Activated B cell treated with CpG ODN at 0.5 μM for 24 hours (primary cell): ENCODE data around the gene SAYSD1. TPM values are rescaled to one million over a fixed set of nuclear protein-coding genes. Genes with fewer than 3 reads are reported as not detected.
"Not testable (repeated sequence)": the region's sequence is repeated elsewhere in the genome, so short reads cannot be mapped to it uniquely, and the experiment has no call there.

Experiments
- ATAC-seq: fragments of 200-7000 bp; cut with Tn5 transposase; one replicate; pipeline ENCODE4 v1.10.0; 2021; ENCODE audit warnings: low read depth, mild to moderate bottlenecking, moderate library complexity
- CTCF ChIA-PET: fragments of 350-600 bp; sonication (Branson Sonifier 250); formaldehyde crosslinking; loops from one replicate; lab custom pipeline; 2021; ENCODE audit warnings: antibody characterized with exemption; lab: Charles Lee
- POLR2A ChIA-PET: fragments of 350-600 bp; sonication (Branson Sonifier 250); formaldehyde crosslinking; loops from one replicate; lab custom pipeline; 2021; ENCODE audit warnings: antibody characterized with exemption; lab: Charles Lee
- DNase-seq: peaks from one replicate; pipeline ENCODE4 v3.0.0; 2022
- H3K27ac Mint-ChIP-seq: one replicate; pipeline ENCODE4 v1.8.0; 2020; ENCODE audit warnings: mixed read lengths
- H3K27me3 Mint-ChIP-seq: one replicate; pipeline ENCODE4 v1.8.0; 2021; ENCODE audit warnings: mixed read lengths
- H3K36me3 Mint-ChIP-seq: one replicate; pipeline ENCODE4 v1.8.0; 2021; ENCODE audit warnings: low read depth, mixed read lengths
- H3K4me1 Mint-ChIP-seq: one replicate; pipeline ENCODE4 v1.8.0; 2021; ENCODE audit warnings: mixed read lengths
- H3K4me3 Mint-ChIP-seq: one replicate; pipeline ENCODE4 v1.8.0; 2020; ENCODE audit warnings: mild to moderate bottlenecking, mixed read lengths
- H3K9me3 Mint-ChIP-seq: one replicate; pipeline ENCODE4 v1.8.0; 2020; ENCODE audit warnings: mixed read lengths
- intact Hi-C: fragments of 100-400 bp; cut with micrococcal nuclease; formaldehyde crosslinking; loops from one replicate; pipeline ENCODE4 v1.15.1; 2024
- total RNA-seq: library from RNA; stranded (reverse); gene quantifications from 2 replicates; pipeline ENCODE4 v1.2.3, GENCODE V29; 2022
- TF ChIP-seq, protein P1 (sequence below): fragments of 200-600 bp; IDR thresholded peaks from one replicate; pipeline ENCODE4 v1.8.0; 2022; ENCODE audit warnings: antibody characterized with exemption, mild to moderate bottlenecking

The SAYSD1 gene
- total RNA-seq, 1 donor from 2014 or later = 9.6 TPM

DNA sequence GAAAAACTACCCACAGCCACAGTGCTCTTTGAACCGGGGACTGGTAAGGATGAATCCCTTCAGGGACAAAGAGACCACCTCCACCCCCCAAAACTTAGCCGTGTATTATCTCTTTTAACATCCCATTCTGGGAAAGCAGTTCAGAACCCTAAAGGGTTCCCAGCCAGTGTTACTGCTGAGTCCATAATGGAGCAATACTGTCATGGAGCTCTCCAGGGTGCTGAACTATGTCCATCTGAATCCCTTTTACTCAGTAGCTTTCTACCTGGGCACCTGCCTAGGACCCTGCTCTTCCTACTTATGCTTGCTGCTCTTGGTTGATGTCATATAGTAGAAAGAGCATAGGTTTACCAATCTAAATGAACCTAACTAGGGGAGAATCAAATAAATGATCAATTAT lies 22.3 kb upstream of the SAYSD1 start:
- intact Hi-C loops = no loop called here

DNA sequence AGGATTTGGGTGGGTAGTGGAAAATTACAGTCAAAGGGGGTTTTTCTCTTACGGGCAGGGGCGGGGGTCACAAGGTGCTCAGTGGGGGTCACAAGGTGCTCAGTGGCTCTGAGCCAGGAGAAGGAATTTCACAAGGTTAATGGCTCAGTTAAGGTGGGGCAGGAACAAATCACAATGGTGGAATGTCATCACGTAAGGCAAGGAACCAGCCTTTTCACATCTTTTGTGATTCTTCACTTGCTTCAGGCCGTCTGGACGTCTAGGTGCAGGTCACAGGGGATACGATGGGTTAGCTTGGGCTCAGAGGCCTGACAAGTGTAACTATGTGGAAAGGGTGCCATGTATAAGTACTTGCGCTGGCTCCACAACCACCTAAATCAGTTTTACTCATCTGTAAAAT lies 21.2 kb upstream of the SAYSD1 start:
- POLR2A ChIA-PET, intact Hi-C loops, H3K4me1 Mint-ChIP-seq, DNase-seq, H3K4me3 Mint-ChIP-seq, CTCF ChIA-PET, H3K36me3 Mint-ChIP-seq, ATAC-seq, H3K27ac Mint-ChIP-seq: not testable (repeated sequence)
- Mint-ChIP-seq H3K27me3 (peaks cover 21% of the 10 kb centered on the region), H3K9me3 (peaks cover 14% of the 10 kb centered on the region)

More for the DNA sequence above, 22.3 kb upstream of the SAYSD1 start:
- no peak for ATAC-seq
- H3K27me3 Mint-ChIP-seq = peaks cover 22% of the 10 kb centered on the region
- no peak overlapping the region for H3K27ac Mint-ChIP-seq
- no peaks in the 10 kb centered on the region for H3K4me1 Mint-ChIP-seq
- TF ChIP-seq, protein P1, sequence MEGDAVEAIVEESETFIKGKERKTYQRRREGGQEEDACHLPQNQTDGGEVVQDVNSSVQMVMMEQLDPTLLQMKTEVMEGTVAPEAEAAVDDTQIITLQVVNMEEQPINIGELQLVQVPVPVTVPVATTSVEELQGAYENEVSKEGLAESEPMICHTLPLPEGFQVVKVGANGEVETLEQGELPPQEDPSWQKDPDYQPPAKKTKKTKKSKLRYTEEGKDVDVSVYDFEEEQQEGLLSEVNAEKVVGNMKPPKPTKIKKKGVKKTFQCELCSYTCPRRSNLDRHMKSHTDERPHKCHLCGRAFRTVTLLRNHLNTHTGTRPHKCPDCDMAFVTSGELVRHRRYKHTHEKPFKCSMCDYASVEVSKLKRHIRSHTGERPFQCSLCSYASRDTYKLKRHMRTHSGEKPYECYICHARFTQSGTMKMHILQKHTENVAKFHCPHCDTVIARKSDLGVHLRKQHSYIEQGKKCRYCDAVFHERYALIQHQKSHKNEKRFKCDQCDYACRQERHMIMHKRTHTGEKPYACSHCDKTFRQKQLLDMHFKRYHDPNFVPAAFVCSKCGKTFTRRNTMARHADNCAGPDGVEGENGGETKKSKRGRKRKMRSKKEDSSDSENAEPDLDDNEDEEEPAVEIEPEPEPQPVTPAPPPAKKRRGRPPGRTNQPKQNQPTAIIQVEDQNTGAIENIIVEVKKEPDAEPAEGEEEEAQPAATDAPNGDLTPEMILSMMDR = no peak
- ChIA-PET POLR2A (no interaction called here), CTCF (no interaction called here)
- H3K9me3 Mint-ChIP-seq = peaks cover 14% of the 10 kb centered on the region
- DNase-seq = no peak
- H3K4me3 Mint-ChIP-seq = no peak overlapping the region
- H3K36me3 Mint-ChIP-seq = no peaks in the 10 kb centered on the region

DNA sequence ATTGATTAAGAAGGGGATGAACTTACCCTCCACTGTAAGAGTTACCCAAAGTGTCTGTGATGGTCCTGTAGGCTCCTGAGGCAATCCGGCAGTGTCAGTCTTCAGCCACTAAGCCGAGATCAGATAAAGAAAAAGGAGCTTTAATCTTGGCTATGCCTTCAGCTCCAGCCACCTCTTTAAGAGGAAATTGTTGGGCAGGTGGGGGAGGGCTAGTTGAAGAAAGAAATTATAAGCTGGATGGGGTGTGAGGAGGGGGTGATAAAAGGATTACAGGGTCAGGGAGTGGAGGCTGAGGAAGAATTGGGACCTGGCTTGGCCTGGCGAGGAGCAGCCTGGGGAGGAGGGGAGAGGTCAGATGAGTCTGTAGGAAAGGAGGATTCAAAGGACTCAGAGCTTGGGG lies 19.8 kb upstream of the SAYSD1 start:
- POLR2A ChIA-PET, H3K36me3 Mint-ChIP-seq, DNase-seq, H3K4me3 Mint-ChIP-seq, ATAC-seq, H3K4me1 Mint-ChIP-seq, H3K27ac Mint-ChIP-seq, CTCF ChIA-PET, intact Hi-C loops: not testable (repeated sequence)
- Mint-ChIP-seq H3K27me3 (peaks cover 17% of the 10 kb centered on the region), H3K9me3 (peaks cover 14% of the 10 kb centered on the region)

DNA sequence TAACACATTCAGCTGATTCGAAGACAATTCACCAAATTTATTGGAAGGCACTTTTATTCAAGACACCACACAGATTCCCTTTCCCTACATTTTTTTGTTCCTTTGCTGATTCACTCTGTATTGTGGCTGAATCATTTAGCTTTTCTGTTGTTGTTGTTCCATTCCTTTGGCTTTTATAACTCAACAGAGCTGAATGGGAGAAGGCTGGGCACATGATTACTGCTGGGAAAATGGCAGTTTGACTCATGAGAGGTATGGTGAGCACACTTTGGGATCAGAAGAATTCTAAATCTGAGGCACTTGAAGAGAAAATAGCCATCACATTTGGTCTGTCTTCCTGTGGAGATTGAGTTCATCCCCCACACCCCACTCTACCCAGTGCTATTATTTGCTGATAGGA lies 15.7 kb upstream of the SAYSD1 start:
- CTCF ChIA-PET = no interaction called here
- no peak overlapping the region for H3K4me3 Mint-ChIP-seq
- ATAC-seq = no peak

DNA sequence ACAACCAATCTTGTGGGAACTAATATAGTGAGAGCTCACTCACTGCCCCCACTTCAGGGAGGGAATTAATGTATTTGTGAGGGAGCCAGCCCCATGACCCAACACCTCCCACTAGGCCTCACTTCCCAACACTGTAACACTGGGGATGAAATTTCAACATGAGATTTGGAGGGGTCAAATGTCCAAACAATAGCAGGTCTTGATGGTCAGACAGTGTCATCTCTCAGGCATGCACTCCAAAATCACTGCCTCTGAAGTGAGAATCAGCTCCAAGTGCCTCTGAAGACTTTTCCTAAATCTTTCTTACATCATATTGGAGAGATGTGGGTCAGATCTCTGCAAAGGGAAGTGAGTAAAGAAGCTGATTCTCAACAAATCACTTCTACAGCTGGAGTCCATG lies 13.8 kb upstream of the SAYSD1 start:
- H3K4me1 Mint-ChIP-seq = no peaks in the 10 kb centered on the region
- ChIA-PET CTCF (no interaction called here), POLR2A (no interaction called here)
- intact Hi-C loops = no loop called here
- peaks cover 16% of the 10 kb centered on the region for H3K27me3 Mint-ChIP-seq
- H3K9me3 Mint-ChIP-seq = no peaks in the 10 kb centered on the region
- no peaks in the 10 kb centered on the region for H3K36me3 Mint-ChIP-seq
- TF ChIP-seq, protein P1 = no peak
- H3K4me3 Mint-ChIP-seq = no peak overlapping the region
- DNase-seq = no peak
- ATAC-seq = no peak
- no peak overlapping the region for H3K27ac Mint-ChIP-seq

More for the DNA sequence above, 15.7 kb upstream of the SAYSD1 start:
- DNase-seq = no peak
- intact Hi-C loops = no loop called here
- peaks cover 8% of the 10 kb centered on the region for H3K27me3 Mint-ChIP-seq
- POLR2A ChIA-PET = no interaction called here
- no peaks in the 10 kb centered on the region for H3K36me3 Mint-ChIP-seq
- no peak overlapping the region for H3K27ac Mint-ChIP-seq
- H3K4me1 Mint-ChIP-seq = no peaks in the 10 kb centered on the region
- no peaks in the 10 kb centered on the region for H3K9me3 Mint-ChIP-seq
- TF ChIP-seq, protein P1 = no peak

DNA sequence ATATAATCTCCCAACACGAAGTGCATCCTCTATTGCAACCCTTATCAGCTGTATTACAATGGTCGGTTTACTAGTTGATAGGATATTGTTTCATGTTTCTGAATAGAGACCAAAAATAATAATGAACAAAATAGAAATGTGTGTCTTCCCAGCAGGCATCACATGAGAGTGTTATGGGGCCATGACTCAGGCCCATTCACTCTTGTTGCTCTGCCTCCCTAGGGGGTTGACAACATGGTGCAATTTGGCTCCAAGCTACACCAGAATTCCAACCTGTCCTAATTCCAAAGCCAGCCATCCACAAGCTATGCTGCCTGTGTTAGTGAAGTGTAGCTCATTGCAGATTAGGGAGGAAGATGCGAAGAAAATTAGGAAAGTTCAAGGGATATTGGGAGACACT lies 13.1 kb upstream of the SAYSD1 start:
- H3K9me3 Mint-ChIP-seq = no peaks in the 10 kb centered on the region
- ChIA-PET POLR2A (no interaction called here), CTCF (no interaction called here)
- H3K4me1 Mint-ChIP-seq = no peaks in the 10 kb centered on the region
- DNase-seq (no peak), ATAC-seq (no peak)
- peaks cover 18% of the 10 kb centered on the region for H3K27me3 Mint-ChIP-seq
- H3K4me3 Mint-ChIP-seq = no peak overlapping the region
- H3K36me3 Mint-ChIP-seq = no peaks in the 10 kb centered on the region
- intact Hi-C loops = no loop called here
- no peak overlapping the region for H3K27ac Mint-ChIP-seq
- TF ChIP-seq, protein P1 = no peak
